LNCaP clone FGC (cell line): ENCODE data around the gene DHDH.
"Not testable (repeated sequence)": the region's sequence is repeated elsewhere in the genome, so short reads cannot be mapped to it uniquely, and the experiment has no call there.

Experiments used
- DNase-seq: peaks from one replicate; pipeline ENCODE4 v3.0.0-alpha.2; 2011; ENCODE audit warnings: low read depth
- H3K4me3 ChIP-seq: 2 replicates; pipeline ENCODE4 v1.5.1; 2011; ENCODE audit warnings: mild to moderate bottlenecking, low read depth, low read length, control low read depth
- TF ChIP-seq, protein P1 (sequence below): IDR thresholded peaks from 2 replicates; pipeline ENCODE4 v1.5.1; 2012; ENCODE audit warnings: mild to moderate bottlenecking; ENCODE audit not compliant: control insufficient read depth, insufficient read depth; ENCODE audit errors: extremely low read depth

DHDH gene

DNA sequence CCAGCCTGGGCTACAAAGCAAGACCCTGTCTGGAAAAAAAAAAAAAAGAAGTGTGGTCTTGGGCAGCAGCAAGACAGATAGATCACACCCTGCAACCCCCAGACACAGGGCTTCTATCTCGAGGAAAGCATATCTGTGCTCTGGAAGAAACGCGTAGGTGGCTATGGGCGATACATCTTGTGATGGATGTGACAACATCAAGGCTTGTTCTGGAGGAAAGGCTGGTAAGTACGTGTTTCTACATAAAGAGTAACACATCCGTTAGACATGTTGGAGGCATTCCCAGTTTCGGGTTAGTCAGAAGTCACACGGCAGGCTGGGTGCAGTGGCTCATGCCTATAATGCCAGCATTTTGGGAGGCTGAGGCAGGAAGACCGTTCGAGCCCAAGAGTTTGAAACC is 6.6 kb upstream of the DHDH start:
- TF ChIP-seq, protein P1, sequence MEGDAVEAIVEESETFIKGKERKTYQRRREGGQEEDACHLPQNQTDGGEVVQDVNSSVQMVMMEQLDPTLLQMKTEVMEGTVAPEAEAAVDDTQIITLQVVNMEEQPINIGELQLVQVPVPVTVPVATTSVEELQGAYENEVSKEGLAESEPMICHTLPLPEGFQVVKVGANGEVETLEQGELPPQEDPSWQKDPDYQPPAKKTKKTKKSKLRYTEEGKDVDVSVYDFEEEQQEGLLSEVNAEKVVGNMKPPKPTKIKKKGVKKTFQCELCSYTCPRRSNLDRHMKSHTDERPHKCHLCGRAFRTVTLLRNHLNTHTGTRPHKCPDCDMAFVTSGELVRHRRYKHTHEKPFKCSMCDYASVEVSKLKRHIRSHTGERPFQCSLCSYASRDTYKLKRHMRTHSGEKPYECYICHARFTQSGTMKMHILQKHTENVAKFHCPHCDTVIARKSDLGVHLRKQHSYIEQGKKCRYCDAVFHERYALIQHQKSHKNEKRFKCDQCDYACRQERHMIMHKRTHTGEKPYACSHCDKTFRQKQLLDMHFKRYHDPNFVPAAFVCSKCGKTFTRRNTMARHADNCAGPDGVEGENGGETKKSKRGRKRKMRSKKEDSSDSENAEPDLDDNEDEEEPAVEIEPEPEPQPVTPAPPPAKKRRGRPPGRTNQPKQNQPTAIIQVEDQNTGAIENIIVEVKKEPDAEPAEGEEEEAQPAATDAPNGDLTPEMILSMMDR, result no peak
- peak; percentile 30 for DNase-seq
- no peak overlapping the region for H3K4me3 ChIP-seq

DNA sequence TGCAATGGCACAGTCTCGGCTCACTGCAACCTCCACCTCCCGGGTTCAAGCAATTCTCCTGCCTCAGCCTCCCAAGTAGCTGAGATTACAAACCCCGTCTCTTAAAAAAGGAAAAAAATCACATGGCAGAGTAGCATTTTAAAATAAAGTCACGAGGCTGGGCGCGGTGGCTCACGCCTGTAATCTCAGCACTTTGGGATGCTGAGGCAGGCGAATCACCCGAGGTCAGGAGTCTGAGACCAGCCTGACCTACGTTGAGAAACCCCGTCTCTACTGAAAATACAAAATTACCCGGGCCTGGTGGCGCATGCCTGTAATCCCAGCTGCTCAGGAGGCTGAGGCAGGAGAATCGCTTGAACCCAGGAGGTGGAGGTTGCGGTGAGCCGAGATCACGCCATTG is 5.8 kb upstream of the DHDH start:
- DNase-seq, H3K4me3 ChIP-seq: not testable (repeated sequence)

DNA sequence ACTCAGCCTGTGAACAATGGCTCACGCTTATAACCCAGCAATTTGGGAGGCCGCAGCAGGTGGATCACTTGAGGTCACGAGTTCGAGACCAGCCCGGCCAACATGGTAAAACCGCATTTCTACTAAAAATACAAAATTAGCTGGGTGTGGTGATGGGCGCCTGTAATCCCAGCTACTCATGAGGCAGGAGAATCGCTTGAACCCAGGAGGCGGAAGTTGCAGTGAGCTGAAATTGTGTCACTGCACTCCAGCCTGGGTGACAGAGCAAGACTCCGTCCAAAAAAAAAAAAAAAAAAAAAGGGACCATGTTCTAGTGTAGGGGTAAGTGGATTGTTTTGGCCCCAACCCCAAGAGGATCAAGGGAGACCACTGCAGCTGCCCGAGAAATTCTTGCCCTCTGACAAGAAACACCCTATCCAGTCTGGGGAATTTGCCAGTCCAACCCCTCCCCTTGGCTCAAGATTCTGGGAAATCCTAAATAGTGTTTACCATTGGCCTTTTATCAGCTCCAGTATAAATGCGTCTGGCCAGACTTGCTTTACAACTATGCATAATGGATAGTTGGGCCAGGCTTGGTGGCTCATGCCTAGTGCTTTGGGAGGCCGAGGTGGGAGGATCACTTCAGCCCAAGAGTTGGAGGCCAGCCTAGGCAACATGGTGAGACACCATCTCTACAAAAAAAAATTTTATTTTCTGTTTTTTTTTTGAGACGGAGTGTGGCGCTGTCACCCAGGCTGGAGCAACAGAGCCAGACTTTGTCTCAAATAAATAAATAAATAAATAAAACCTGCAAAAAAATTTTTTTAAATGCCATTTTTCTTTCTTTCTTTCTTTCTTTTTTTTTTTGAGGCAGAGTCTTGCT is 5.1 kb upstream of the DHDH start:
- peak; percentile 80 for DNase-seq
- TF ChIP-seq, protein P1, result no peak

DNA sequence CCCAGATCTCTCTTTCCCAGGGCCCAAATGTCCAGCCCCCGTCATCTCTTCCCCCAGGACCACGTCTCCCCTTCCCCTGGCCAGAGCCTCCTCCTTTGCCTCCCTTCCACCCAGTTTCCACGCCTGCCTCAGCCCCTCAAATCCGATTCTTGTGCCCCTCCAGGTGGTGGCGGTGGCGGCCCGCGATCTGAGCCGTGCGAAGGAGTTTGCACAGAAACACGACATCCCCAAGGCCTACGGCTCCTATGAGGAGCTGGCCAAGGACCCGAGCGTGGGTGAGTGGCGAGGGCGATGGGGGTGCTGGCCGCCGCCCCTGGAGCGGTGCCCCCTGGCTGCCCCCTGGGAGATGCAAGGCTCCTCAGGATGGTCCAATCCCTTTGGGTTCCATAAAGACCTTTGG is 1.3 kb downstream of the DHDH start:
- TF ChIP-seq, protein P1, result no peak
- no peak for DNase-seq
- no peak overlapping the region for H3K4me3 ChIP-seq

More for the DNA sequence above, 5.1 kb upstream of the DHDH start:
- no peak overlapping the region for H3K4me3 ChIP-seq

DNA sequence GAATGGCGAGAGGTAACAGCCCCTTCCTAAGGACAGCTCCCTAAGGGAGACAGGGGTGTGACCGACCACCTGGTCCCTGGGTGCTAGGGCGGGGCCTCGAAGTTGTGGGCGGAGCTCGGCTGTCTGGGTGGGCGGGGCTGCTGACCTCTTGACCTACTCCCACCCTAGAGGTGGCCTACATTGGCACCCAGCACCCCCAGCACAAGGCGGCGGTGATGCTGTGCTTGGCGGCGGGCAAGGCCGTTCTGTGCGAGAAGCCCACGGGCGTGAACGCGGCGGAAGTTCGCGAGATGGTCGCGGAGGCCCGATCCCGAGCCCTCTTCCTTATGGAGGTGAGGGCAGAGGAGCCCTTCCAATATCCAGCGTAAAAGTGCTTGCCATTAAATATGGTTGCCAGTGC is 2.4 kb downstream of the DHDH start:
- TF ChIP-seq, protein P1, result no peak
- no peak for DNase-seq
- no peak overlapping the region for H3K4me3 ChIP-seq

DNA sequence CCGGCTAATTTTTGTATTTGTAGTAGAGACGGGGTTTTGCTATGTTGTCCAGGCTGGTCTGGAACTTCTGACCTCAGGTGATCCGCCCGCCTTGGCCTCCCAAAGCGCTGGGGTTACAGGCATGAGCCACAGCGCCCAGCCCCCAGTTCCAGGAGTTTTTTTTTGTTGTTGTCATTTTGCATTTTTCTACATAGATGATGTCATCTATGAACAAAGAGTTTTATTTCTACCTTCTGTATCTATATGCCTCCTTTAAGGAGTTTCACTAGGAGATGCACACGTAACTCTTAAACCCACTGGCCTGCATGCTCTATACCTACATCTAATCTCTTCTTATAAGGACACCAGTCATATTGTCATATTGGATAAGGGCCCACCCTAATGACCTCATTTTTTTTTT is 4.8 kb downstream of the DHDH start:
- H3K4me3 ChIP-seq, result no peak overlapping the region
- DNase-seq, result no peak
- TF ChIP-seq, protein P1, result no peak

DNA sequence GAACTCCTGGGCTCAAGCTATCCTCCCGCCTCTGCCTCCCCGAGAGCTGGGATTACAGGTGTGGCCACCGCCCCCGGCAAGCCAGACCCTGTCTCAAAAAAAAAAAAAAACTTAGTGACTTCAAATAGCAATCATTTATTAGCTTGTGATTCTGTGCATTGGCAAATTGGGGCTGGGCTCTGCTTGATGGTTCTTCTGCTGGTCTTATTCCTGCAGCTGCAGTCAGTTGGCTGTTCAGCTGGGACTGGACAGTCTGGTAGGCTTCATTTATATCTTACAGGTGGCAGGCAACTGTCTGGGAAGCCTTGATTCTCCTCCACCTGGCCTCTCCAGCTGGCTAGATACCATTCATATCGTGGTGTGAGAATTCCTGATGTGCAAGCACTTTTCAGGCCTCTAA is 7.4 kb downstream of the DHDH start:
- TF ChIP-seq, protein P1, result no peak
- no peak overlapping the region for H3K4me3 ChIP-seq
- no peak for DNase-seq
